GM21528 (cell line): Measurements from ENCODE around the gene TRAM2.

Experiments used
- ATAC-seq: cut with Tn5 transposase; IDR thresholded peaks from one replicate; pipeline ENCODE4 v1.9.1; 2021; ENCODE audit warnings: mild to moderate bottlenecking, moderate library complexity; ENCODE audit not compliant: unreplicated experiment, low FRiP score

TRAM2 gene

GRCh38 chr6:52577022-52577777, at the start of gene TRAM2:
Gene TRAM2 (minus strand): TSS chr6:52577060. CDS start chr6:52576915, 145 bp downstream.
- ATAC-seq = peak; percentile 52

GRCh38 chr6:52622810-52623209, 46.0 kb upstream of the TRAM2 start:
- ATAC-seq = no peak

- no peak for ATAC-seq
These were observed 44.8 kb upstream of the TRAM2 start for GRCh38 chr6:52621631-52622030.

GRCh38 chr6:52620906-52621190, 44.0 kb upstream of the TRAM2 start:
- no peak for ATAC-seq

- no peak for ATAC-seq
These were observed 43.4 kb upstream of the TRAM2 start for GRCh38 chr6:52620055-52620905.

GRCh38 chr6:52617087-52617486, 40.2 kb upstream of the TRAM2 start:
- no peak for ATAC-seq

GRCh38 chr6:52616059-52616690, 39.3 kb upstream of the TRAM2 start:
- ATAC-seq = no peak

- ATAC-seq = no peak
These were observed 35.6 kb upstream of the TRAM2 start for GRCh38 chr6:52612336-52613054.

- no peak for ATAC-seq
These were observed 35.0 kb upstream of the TRAM2 start for GRCh38 chr6:52611833-52612232.

- ATAC-seq = no peak
These were observed 34.0 kb upstream of the TRAM2 start for GRCh38 chr6:52610745-52611355.

- no peak for ATAC-seq
These were observed 33.2 kb upstream of the TRAM2 start for GRCh38 chr6:52610011-52610410.

- no peak for ATAC-seq
These were observed 28.8 kb upstream of the TRAM2 start for GRCh38 chr6:52605610-52606185.

GRCh38 chr6:52603000-52603795, 26.3 kb upstream of the TRAM2 start:
- no peak for ATAC-seq

GRCh38 chr6:52598824-52599190, 21.9 kb upstream of the TRAM2 start:
- ATAC-seq = no peak

- no peak for ATAC-seq
These were observed 21.4 kb upstream of the TRAM2 start for GRCh38 chr6:52598123-52598823.

GRCh38 chr6:52597738-52598122, 20.9 kb upstream of the TRAM2 start:
- ATAC-seq = no peak

- no peak for ATAC-seq
These were observed 19.6 kb upstream of the TRAM2 start for GRCh38 chr6:52596371-52597028.

- peak; percentile 65 for ATAC-seq
These were observed 18.9 kb upstream of the TRAM2 start for GRCh38 chr6:52595796-52596130.
